SK-N-SH treated with all-trans-retinoic acid at 6 μM for 48 hours (cell line): ENCODE data around the gene MAML2.

ENCODE experiments used
- ATAC-seq: fragments of 200-7000 bp; cut with Tn5 transposase; 3 replicates; pipeline ENCODE4 v1.9.1; 2020; ENCODE audit warnings: mild to moderate bottlenecking, moderate library complexity
- ARNTL ChIP-seq: fragments of 450-650 bp; formaldehyde crosslinking; IDR thresholded peaks from 2 replicates; pipeline ENCODE4 v1.5.0; 2020; ENCODE audit warnings: low read depth, mild to moderate bottlenecking, moderate library complexity, borderline replicate concordance
- BACH2 ChIP-seq: fragments of 250-450 bp; sonication (Bioruptor Pico); IDR thresholded peaks from 2 replicates; pipeline ENCODE4 v1.9.0; 2021; ENCODE audit warnings: mild to moderate bottlenecking, borderline replicate concordance
- CSDC2 ChIP-seq: fragments of 250-450 bp; sonication (Bioruptor Pico); IDR thresholded peaks from 2 replicates; pipeline ENCODE4 v1.5.0; 2020; ENCODE audit warnings: mild to moderate bottlenecking, moderate library complexity
- ESRRG ChIP-seq: fragments of 250-450 bp; sonication (Bioruptor Pico); IDR thresholded peaks from 2 replicates; pipeline ENCODE4 v1.6.1; 2021; ENCODE audit warnings: mild to moderate bottlenecking
- GLIS3 ChIP-seq: fragments of 250-450 bp; sonication (Bioruptor Pico); IDR thresholded peaks from 2 replicates; pipeline ENCODE4 v1.5.0; 2020; ENCODE audit warnings: mild to moderate bottlenecking, moderate library complexity
- ISL1 ChIP-seq: fragments of 250-450 bp; sonication (Bioruptor Pico); IDR thresholded peaks from 2 replicates; pipeline ENCODE4 v2.1.2; 2022; ENCODE audit warnings: mild to moderate bottlenecking, moderate library complexity
- OSR1 ChIP-seq: fragments of 250-450 bp; sonication (Bioruptor Pico); IDR thresholded peaks from 2 replicates; pipeline ENCODE4 v1.8.0; 2022; ENCODE audit warnings: moderate library complexity, mild to moderate bottlenecking, inconsistent platforms
- PPARA ChIP-seq: fragments of 250-450 bp; sonication (Bioruptor Pico); IDR thresholded peaks from 2 replicates; pipeline ENCODE4 v1.5.0; 2020; ENCODE audit warnings: mild to moderate bottlenecking, borderline replicate concordance
- RARB ChIP-seq: fragments of 250-450 bp; sonication (Bioruptor Pico); IDR thresholded peaks from 2 replicates; pipeline ENCODE4 v1.8.0; 2021; ENCODE audit warnings: mild to moderate bottlenecking, moderate library complexity
- SNAI2 ChIP-seq: fragments of 250-450 bp; sonication (Bioruptor Pico); IDR thresholded peaks from 2 replicates; pipeline ENCODE4 v1.5.0; 2020; ENCODE audit warnings: mild to moderate bottlenecking, moderate library complexity
- TCF4 ChIP-seq: fragments of 250-450 bp; sonication (Bioruptor Pico); IDR thresholded peaks from 2 replicates; pipeline ENCODE4 v1.8.0; 2021; ENCODE audit warnings: mild to moderate bottlenecking, moderate library complexity, borderline replicate concordance
- TOX ChIP-seq: fragments of 250-450 bp; sonication (Bioruptor Pico); IDR thresholded peaks from 2 replicates; pipeline ENCODE4 v1.8.0; 2021; ENCODE audit warnings: mild to moderate bottlenecking, moderate library complexity, borderline replicate concordance
- ZC3H10 ChIP-seq: fragments of 250-450 bp; sonication (Bioruptor Pico); IDR thresholded peaks from 2 replicates; pipeline ENCODE4 v1.5.1; 2021; ENCODE audit warnings: mild to moderate bottlenecking, moderate library complexity
- ZFP3 ChIP-seq: fragments of 250-450 bp; sonication (Bioruptor Pico); IDR thresholded peaks from 2 replicates; pipeline ENCODE4 v1.5.0; 2020; ENCODE audit warnings: mild to moderate bottlenecking, moderate library complexity
- ZFP30 ChIP-seq: fragments of 450-650 bp; formaldehyde crosslinking; IDR thresholded peaks from 2 replicates; pipeline ENCODE4 v1.5.0; 2022; ENCODE audit warnings: mild to moderate bottlenecking, moderate library complexity
- ZNF565 ChIP-seq: fragments of 450-650 bp; formaldehyde crosslinking; conservative IDR thresholded peaks from 2 replicates; pipeline ENCODE4 v1.5.0; 2020; ENCODE audit warnings: low read depth, mild to moderate bottlenecking, moderate library complexity
- ZNF70 ChIP-seq: fragments of 450-650 bp; formaldehyde crosslinking; IDR thresholded peaks from 2 replicates; pipeline ENCODE4 v1.5.0; 2020; ENCODE audit warnings: mild to moderate bottlenecking, moderate library complexity
- ZNF8 ChIP-seq: fragments of 450-650 bp; formaldehyde crosslinking; IDR thresholded peaks from 2 replicates; pipeline ENCODE4 v1.5.0; 2020; ENCODE audit warnings: mild to moderate bottlenecking, moderate library complexity
- TF ChIP-seq, protein P1 (sequence below): fragments of 250-450 bp; sonication (Bioruptor Pico); IDR thresholded peaks from 2 replicates; pipeline ENCODE4 v1.5.1; 2020; ENCODE audit warnings: low read depth, mild to moderate bottlenecking, moderate library complexity
- TF ChIP-seq, protein P2 (sequence below): fragments of 250-450 bp; sonication (Bioruptor Pico); IDR thresholded peaks from 2 replicates; pipeline ENCODE4 v1.5.1; 2021; ENCODE audit warnings: mild to moderate bottlenecking, moderate library complexity
- TF ChIP-seq, protein P3 (sequence below): fragments of 250-450 bp; sonication (Bioruptor Pico); IDR thresholded peaks from 2 replicates; pipeline ENCODE4 v1.8.0; 2020; ENCODE audit warnings: mild to moderate bottlenecking, moderate library complexity, borderline replicate concordance
- TF ChIP-seq, protein P4 (sequence below): fragments of 250-450 bp; sonication (Bioruptor Pico); IDR thresholded peaks from 2 replicates; pipeline ENCODE4 v1.8.0; 2021; ENCODE audit warnings: low read depth, mild to moderate bottlenecking, moderate library complexity, borderline replicate concordance

MAML2 gene

DNA sequence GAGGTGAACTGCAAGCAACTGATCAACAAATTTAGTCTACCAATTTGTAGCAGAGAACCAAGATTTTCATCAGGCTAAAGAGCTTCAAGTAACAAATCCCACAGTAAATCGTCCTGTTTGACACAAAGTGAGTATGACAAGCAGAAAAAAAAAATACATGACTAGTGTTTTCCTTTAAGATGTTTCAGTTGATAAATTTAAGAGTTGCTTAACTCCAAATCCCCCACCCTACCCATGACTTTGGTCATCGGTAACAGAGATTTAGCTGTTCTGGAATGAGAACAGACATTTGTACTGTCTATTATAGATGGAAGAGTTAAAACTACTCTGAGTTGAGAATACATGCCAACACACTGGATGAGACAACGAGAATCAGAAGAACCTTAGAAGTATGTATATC is 254.1 kb downstream of the MAML2 start:
- TF ChIP-seq ISL1 (CRISPR knock-in tag) (peak; percentile 86), ZC3H10 (CRISPR knock-in tag) (0 out of 2 replicates have a peak, but pooled peaks have one; percentile 16), TOX (CRISPR knock-in tag) (peak; percentile 30; the same call in 1 of the 2 replicates)
- TF ChIP-seq, protein P1, sequence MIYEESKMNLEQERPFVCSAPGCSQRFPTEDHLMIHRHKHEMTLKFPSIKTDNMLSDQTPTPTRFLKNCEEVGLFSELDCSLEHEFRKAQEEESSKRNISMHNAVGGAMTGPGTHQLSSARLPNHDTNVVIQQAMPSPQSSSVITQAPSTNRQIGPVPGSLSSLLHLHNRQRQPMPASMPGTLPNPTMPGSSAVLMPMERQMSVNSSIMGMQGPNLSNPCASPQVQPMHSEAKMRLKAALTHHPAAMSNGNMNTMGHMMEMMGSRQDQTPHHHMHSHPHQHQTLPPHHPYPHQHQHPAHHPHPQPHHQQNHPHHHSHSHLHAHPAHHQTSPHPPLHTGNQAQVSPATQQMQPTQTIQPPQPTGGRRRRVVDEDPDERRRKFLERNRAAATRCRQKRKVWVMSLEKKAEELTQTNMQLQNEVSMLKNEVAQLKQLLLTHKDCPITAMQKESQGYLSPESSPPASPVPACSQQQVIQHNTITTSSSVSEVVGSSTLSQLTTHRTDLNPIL = no peak
- peak; percentile 51 for ATAC-seq

DNA sequence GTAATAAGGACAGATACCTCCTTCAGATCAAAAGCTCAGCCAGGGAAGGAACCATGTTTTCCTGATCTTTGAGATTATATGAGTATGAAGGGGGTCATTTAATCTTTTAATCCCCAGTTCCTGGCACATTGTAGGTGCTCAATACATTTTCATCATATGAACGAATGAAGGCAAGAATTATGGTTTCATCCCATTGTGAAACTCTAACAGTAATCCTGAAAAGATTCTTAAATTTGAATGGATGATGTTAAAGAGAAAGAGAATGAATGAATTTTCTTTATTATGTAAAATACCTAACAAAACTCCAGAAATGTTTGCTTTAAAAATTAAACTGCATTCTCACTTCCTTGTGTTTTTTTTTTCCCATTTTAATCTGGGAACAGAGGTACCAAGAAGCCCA is 256.9 kb downstream of the MAML2 start:
- ATAC-seq = no peak
- TF ChIP-seq RARB (no peak), OSR1 (CRISPR knock-in tag) (no peak), PPARA (CRISPR knock-in tag) (no peak), GLIS3 (no peak), BACH2 (CRISPR knock-in tag) (no peak)
- TF ChIP-seq, all 23 proteins: peak for 0

DNA sequence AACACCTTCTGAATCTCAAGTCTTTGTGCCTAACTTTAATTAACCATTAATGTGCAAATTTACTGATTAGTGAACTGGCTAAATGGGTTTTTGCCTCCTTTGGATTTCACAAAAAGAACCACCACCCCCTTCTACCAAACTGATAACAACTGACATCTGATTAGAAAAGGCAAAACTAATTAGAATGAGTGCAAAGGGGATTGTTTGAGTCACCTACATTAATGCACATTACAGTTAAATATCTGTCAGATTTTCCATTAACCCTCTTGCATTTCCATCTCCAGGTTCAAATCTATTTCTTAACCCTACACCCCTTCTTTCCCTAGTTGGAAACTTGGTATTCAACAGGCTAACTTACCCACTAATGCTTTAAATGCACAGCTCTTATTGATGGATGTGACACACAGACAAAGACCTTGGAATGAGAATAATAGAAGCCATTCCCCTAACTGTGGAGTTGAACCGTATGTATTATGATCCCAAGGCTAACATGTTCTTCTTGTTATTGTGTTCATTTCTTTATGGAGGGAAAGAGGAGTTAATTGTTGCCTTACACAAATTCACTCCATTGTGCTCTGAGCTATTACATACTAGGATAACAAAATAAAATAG is 257.6 kb downstream of the MAML2 start:
- no peak for ATAC-seq
- TF ChIP-seq PPARA (CRISPR knock-in tag) (no peak), GLIS3 (no peak)

DNA sequence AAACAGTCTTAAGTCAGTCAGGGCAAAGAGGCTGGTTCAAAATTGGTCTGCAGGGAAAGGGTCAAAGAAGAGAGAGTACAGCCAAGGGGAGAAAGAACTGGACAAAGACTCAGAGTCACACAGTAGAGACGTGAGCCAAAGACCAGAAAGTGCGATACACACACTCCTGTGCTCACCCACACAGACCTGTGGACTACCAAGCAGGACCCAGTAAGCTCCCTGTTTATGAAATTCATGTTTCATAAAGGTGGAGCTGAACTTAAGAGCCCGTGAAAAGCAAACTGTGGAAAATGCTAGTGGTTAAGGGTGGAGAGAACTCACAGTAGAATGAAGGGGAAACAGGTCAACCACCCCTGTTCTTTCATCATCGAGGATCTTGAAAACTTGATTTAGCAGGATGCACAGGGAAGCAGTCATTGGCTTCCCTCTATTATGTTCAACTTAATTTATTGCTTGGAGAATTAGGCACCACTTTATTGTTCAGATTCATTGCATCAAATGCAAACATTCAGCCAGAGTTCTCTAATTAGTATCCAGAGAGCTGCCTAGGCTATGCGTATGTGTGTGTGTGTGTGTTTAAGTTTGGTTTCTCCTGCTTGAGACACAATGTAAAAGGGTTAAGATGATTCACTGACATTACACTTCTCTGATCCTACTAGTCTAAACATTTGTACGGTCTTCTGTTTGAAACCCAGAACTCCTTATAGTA is 258.2 kb downstream of the MAML2 start:
- TF ChIP-seq ZNF70 (no peak), RARB (no peak), TCF4 (CRISPR knock-in tag) (no peak), ISL1 (CRISPR knock-in tag) (no peak), PPARA (CRISPR knock-in tag) (no peak), GLIS3 (no peak), ARNTL (no peak), ZFP30 (CRISPR knock-in tag) (no peak), TOX (CRISPR knock-in tag) (no peak), ZFP3 (CRISPR knock-in tag) (no peak)
- TF ChIP-seq, protein P1 = no peak
- TF ChIP-seq, protein P2, sequence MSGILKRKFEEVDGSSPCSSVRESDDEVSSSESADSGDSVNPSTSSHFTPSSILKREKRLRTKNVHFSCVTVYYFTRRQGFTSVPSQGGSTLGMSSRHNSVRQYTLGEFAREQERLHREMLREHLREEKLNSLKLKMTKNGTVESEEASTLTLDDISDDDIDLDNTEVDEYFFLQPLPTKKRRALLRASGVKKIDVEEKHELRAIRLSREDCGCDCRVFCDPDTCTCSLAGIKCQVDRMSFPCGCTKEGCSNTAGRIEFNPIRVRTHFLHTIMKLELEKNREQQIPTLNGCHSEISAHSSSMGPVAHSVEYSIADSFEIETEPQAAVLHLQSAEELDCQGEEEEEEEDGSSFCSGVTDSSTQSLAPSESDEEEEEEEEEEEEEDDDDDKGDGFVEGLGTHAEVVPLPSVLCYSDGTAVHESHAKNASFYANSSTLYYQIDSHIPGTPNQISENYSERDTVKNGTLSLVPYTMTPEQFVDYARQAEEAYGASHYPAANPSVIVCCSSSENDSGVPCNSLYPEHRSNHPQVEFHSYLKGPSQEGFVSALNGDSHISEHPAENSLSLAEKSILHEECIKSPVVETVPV (CRISPR knock-in tag) = no peak

DNA sequence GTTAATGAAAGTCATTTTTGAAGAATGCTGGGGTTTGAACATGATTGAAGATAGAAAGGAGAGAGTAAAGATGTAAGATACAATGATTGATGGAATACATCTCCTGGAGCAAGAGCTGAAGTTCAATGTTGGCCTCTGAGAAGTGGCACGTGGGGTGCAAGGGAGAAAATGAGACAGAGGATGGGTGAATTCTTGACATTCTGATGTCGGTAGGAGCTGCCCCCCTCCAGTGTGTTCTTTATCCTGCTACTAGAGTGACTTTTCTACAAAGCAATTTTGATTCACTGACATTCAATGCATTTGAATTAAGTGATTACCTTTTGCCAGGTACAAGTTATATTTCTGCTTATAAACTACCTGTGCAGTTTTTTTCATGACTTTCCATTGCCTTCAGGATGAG is 260.1 kb downstream of the MAML2 start:
- no peak for ATAC-seq
- TF ChIP-seq, protein P3, sequence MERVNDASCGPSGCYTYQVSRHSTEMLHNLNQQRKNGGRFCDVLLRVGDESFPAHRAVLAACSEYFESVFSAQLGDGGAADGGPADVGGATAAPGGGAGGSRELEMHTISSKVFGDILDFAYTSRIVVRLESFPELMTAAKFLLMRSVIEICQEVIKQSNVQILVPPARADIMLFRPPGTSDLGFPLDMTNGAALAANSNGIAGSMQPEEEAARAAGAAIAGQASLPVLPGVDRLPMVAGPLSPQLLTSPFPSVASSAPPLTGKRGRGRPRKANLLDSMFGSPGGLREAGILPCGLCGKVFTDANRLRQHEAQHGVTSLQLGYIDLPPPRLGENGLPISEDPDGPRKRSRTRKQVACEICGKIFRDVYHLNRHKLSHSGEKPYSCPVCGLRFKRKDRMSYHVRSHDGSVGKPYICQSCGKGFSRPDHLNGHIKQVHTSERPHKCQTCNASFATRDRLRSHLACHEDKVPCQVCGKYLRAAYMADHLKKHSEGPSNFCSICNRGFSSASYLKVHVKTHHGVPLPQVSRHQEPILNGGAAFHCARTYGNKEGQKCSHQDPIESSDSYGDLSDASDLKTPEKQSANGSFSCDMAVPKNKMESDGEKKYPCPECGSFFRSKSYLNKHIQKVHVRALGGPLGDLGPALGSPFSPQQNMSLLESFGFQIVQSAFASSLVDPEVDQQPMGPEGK (CRISPR knock-in tag) = no peak
- TF ChIP-seq ZNF565 (CRISPR knock-in tag) (no peak), RARB (no peak), ZNF8 (CRISPR knock-in tag) (no peak), SNAI2 (CRISPR knock-in tag) (no peak), ISL1 (CRISPR knock-in tag) (no peak), TOX (CRISPR knock-in tag) (no peak), PPARA (CRISPR knock-in tag) (no peak), ZC3H10 (CRISPR knock-in tag) (no peak), BACH2 (CRISPR knock-in tag) (no peak), ESRRG (no peak), TCF4 (CRISPR knock-in tag) (no peak), GLIS3 (no peak), CSDC2 (no peak), ZNF70 (no peak)
- TF ChIP-seq, protein P1 = no peak
- TF ChIP-seq, protein P4, sequence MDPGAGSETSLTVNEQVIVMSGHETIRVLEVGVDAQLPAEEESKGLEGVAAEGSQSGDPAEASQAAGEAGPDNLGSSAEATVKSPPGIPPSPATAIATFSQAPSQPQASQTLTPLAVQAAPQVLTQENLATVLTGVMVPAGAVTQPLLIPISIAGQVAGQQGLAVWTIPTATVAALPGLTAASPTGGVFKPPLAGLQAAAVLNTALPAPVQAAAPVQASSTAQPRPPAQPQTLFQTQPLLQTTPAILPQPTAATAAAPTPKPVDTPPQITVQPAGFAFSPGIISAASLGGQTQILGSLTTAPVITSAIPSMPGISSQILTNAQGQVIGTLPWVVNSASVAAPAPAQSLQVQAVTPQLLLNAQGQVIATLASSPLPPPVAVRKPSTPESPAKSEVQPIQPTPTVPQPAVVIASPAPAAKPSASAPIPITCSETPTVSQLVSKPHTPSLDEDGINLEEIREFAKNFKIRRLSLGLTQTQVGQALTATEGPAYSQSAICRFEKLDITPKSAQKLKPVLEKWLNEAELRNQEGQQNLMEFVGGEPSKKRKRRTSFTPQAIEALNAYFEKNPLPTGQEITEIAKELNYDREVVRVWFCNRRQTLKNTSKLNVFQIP = no peak
- TF ChIP-seq, protein P2 (CRISPR knock-in tag) = no peak

More for the DNA sequence above, 258.2 kb downstream of the MAML2 start:
- ATAC-seq = no peak
